Choroid plexus epithelial cell (primary cell): ENCODE measurements around the gene PER1.
"Not testable (repeated sequence)": the region's sequence is repeated elsewhere in the genome, so short reads cannot be mapped to it uniquely, and the experiment has no call there.

Source experiments
- DNase-seq: peaks from one replicate; pipeline ENCODE4 v3.0.0-alpha.2; 2010; ENCODE audit warnings: low read depth
- H3K4me3 ChIP-seq: 2 replicates; pipeline ENCODE4 v1.5.1; 2011; ENCODE audit warnings: low read depth, mild to moderate bottlenecking, control low read depth, low read length, moderate library complexity
- TF ChIP-seq, protein P1 (sequence below): conservative IDR thresholded peaks from 2 replicates; pipeline ENCODE4 v1.5.1; 2011; ENCODE audit warnings: low read depth, mild to moderate bottlenecking, control low read depth, inconsistent platforms, low read length, moderate library complexity

PER1 gene

DNA sequence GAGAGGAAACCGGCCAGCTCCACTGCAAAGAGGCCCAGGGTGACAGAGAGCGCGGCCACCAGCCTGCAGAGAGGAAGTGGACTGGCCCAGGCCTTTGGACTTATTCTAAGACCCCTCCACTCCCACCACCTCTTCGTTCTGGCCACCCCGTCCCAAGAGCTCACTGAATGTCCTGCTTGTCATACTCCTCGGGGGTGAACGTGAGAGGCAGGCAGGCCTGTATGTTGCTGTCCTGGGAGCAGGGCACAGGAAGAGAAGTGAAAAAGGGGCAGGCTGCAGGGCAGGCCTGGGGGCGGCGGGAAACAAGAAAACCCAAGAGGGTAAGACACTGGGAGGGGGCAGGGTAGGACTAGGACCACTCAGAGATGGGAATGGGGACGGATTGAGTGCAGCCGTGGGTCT is 23.6 kb upstream of the PER1 start:
- TF ChIP-seq, protein P1, sequence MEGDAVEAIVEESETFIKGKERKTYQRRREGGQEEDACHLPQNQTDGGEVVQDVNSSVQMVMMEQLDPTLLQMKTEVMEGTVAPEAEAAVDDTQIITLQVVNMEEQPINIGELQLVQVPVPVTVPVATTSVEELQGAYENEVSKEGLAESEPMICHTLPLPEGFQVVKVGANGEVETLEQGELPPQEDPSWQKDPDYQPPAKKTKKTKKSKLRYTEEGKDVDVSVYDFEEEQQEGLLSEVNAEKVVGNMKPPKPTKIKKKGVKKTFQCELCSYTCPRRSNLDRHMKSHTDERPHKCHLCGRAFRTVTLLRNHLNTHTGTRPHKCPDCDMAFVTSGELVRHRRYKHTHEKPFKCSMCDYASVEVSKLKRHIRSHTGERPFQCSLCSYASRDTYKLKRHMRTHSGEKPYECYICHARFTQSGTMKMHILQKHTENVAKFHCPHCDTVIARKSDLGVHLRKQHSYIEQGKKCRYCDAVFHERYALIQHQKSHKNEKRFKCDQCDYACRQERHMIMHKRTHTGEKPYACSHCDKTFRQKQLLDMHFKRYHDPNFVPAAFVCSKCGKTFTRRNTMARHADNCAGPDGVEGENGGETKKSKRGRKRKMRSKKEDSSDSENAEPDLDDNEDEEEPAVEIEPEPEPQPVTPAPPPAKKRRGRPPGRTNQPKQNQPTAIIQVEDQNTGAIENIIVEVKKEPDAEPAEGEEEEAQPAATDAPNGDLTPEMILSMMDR: no peak
- DNase-seq: no peak

DNA sequence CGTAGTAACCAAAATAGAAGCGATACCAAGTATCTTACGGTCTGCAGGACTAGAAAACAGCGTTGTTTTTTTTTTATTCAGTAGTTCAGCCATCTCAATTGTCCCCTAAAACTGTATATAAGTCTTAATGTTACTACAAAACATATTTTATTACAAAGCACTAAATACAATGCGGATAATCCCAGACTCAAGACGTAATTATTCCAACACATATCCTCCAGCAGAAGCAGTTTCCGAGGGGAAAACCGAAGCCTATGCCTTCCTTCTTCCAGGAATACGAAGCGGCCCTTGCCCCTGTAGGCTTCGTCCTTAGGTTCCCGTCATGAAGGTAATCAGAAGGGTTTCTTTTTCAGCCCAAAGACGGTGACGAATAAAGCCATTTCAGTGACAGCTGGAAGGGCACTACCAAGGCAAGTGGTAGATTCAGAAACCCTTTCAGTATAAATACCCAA is 21.7 kb upstream of the PER1 start:
- peak overlapping the region; percentile 47 for H3K4me3 ChIP-seq
- DNase-seq: no peak
- TF ChIP-seq, protein P1: no peak

More for the DNA sequence above, 23.6 kb upstream of the PER1 start:
- peak overlapping the region; percentile 77 for H3K4me3 ChIP-seq

- TF ChIP-seq, protein P1: no peak
- H3K4me3 ChIP-seq: peak overlapping the region; percentile 47
- peak; percentile 99 for DNase-seq
Observed at GRCh38 chr17:8173056-8173870, 21.1 kb upstream of the PER1 start.

DNA sequence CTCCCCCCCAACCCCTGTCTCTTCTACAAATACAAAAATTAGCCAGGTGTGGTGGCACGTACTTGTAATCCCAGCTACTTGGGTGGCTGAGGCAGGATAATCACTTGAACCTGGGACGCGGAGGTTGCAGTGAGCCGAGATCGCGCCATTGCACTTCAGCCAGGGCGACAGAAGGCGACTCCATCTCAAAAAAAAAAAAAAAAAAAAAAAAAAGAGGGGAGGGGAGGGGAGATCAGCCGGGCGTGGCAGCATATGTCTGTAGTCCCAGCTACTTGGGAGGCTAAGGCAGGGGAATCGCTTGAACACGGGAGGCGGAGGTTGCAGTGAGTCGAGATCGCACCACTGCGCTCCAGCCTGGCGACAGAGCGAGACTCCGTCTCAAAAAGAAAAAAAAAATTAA is 18.0 kb upstream of the PER1 start:
- DNase-seq, H3K4me3 ChIP-seq: not testable (repeated sequence)

DNA sequence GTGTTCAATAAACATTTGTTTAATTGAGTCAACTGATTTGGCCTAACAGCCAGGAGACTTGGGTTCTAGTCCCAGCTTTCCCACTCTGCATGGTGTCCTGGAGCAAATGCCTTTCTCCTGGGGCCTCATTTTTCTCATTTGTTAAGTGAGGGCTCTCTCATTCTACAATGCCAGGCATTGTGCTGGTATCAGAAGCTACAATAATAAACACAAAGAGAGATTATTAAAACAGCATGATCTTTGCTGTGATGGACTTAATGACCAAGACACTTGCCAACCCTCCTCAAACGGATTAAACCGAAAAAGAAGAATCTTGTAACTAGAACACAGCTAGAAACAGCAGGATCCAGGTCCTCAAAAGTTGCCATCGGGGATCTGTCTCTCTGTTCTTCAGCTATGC is 15.3 kb upstream of the PER1 start:
- no peak overlapping the region for H3K4me3 ChIP-seq
- DNase-seq: no peak
- TF ChIP-seq, protein P1: no peak

- no peak for DNase-seq
- TF ChIP-seq, protein P1: no peak
- no peak overlapping the region for H3K4me3 ChIP-seq
Observed at GRCh38 chr17:8166731-8167130, 14.5 kb upstream of the PER1 start.

GRCh38 chr17:8164815-8165131 is 12.6 kb upstream of the PER1 start:
- TF ChIP-seq, protein P1: no peak
- H3K4me3 ChIP-seq: no peak overlapping the region
- no peak for DNase-seq
